Measurements from ENCODE around the gene VSTM2B.

GRCh38 chr19:29596885-29597525, 71.2 kb downstream of the VSTM2B start:
- TF ChIP-seq CTCF (conservative IDR thresholded peaks at IDR 0.05; ENCODE audit: low read length) (peak; percentile 43), EZH2phosphoT487 (IDR thresholded peaks at IDR 0.05; ENCODE audit: borderline replicate concordance, low read depth, low read length) (no peak)

All from OCI-LY7 (cell line).